OCI-LY3 (cell line): ENCODE results near the gene C16orf89.

Experiments
- H2AFZ ChIP-seq: fragments of 200-600, 300-600 bp; shearing (Covaris generic); 2 replicates; pipeline ENCODE4 v1.6.0; 2014; ENCODE audit warnings: antibody characterized with exemption, low read depth, low read length
- H3K27ac ChIP-seq: fragments of 200-600, 300-600 bp; sonication (generic); 2 replicates; pipeline ENCODE4 v1.5.1; 2014; ENCODE audit warnings: mild to moderate bottlenecking, low read length, moderate library complexity, mixed read lengths
- H3K27me3 ChIP-seq: fragments of 200-600, 300-600 bp; sonication (generic); 2 replicates; pipeline ENCODE4 v1.6.1; 2014; ENCODE audit warnings: low read depth, low read length, mixed read lengths
- H3K36me3 ChIP-seq: fragments of 200-600, 300-600 bp; sonication (generic); replicated peaks from 2 replicates; pipeline ENCODE3; 2014; ENCODE audit warnings: low read depth, low read length, mixed read lengths
- H3K4me1 ChIP-seq: fragments of 300-600, 200-600 bp; sonication (generic); 2 replicates; pipeline ENCODE4 v1.6.1; 2014; ENCODE audit warnings: low read length, mixed read lengths
- H3K4me2 ChIP-seq: fragments of 200-600, 300-600 bp; sonication (generic); 2 replicates; pipeline ENCODE4 v1.6.1; 2014; ENCODE audit warnings: low read length, mixed read lengths
- H3K4me3 ChIP-seq: fragments of 300-600, 200-600 bp; sonication (generic); 2 replicates; pipeline ENCODE4 v1.5.1; 2014; ENCODE audit warnings: antibody characterized with exemption, mild to moderate bottlenecking, low read length, moderate library complexity
- H3K79me2 ChIP-seq: fragments of 300-600, 200-600 bp; shearing (Covaris generic); 2 replicates; pipeline ENCODE4 v1.6.1; 2014; ENCODE audit warnings: mild to moderate bottlenecking, low read length, mixed read lengths
- H3K9ac ChIP-seq: fragments of 300-600, 200-600 bp; shearing (Covaris generic); 2 replicates; pipeline ENCODE4 v1.6.0; 2014; ENCODE audit warnings: mild to moderate bottlenecking, low read length, moderate library complexity
- H3K9me3 ChIP-seq: fragments of 200-600, 300-600 bp; shearing (Covaris generic); 2 replicates; pipeline ENCODE4 v1.6.1; 2014; ENCODE audit warnings: low read length, mixed read lengths; ENCODE audit not compliant: insufficient read depth
- H4K20me1 ChIP-seq: fragments of 200-600, 300-600 bp; sonication (generic); 2 replicates; pipeline ENCODE4 v1.6.1; 2016; ENCODE audit warnings: low read length, mixed read lengths; ENCODE audit not compliant: insufficient read depth
- CTCF ChIP-seq: fragments of 200-600, 300-600 bp; sonication (generic); IDR thresholded peaks from 2 replicates; pipeline ENCODE4 v1.5.1; 2014; ENCODE audit warnings: antibody characterized with exemption, low read length, low read depth
- EZH2phosphoT487 ChIP-seq: fragments of 200-600 bp; shearing (Covaris generic); IDR thresholded peaks from 2 replicates; pipeline ENCODE4 v1.6.1; 2018; ENCODE audit warnings: antibody characterized with exemption, mixed run types, low read depth

The C16orf89 gene

GRCh38 chr16:5018793-5019192 lies 47.0 kb downstream of the C16orf89 start:
- Histone ChIP-seq H3K4me1 (no peaks in the 10 kb centered on the region), H2AFZ (no peak overlapping the region), H3K4me3 (no peak overlapping the region), H3K27me3 (no peaks in the 10 kb centered on the region), H4K20me1 (no peaks in the 10 kb centered on the region), H3K9me3 (no peaks in the 10 kb centered on the region), H3K36me3 (no peaks in the 10 kb centered on the region), H3K79me2 (no peaks in the 10 kb centered on the region), H3K27ac (no peak overlapping the region), H3K4me2 (no peak overlapping the region), H3K9ac (no peak overlapping the region)
- TF ChIP-seq EZH2phosphoT487, result no peak
- TF ChIP-seq CTCF, result no peak

GRCh38 chr16:5017678-5017969 lies 48.1 kb downstream of the C16orf89 start:
- Histone ChIP-seq H3K4me2 (no peak overlapping the region), H3K9me3 (no peaks in the 10 kb centered on the region), H3K36me3 (no peaks in the 10 kb centered on the region), H3K4me3 (no peak overlapping the region), H3K4me1 (no peaks in the 10 kb centered on the region), H2AFZ (no peak overlapping the region), H3K27me3 (no peaks in the 10 kb centered on the region), H3K9ac (no peak overlapping the region), H3K79me2 (no peaks in the 10 kb centered on the region), H4K20me1 (no peaks in the 10 kb centered on the region), H3K27ac (no peak overlapping the region)
- no peak for TF ChIP-seq CTCF
- TF ChIP-seq EZH2phosphoT487, result no peak

- no peaks in the 10 kb centered on the region for H3K79me2 ChIP-seq
- no peaks in the 10 kb centered on the region for H3K4me1 ChIP-seq
- H3K4me3 ChIP-seq, result no peak overlapping the region
- no peaks in the 10 kb centered on the region for H4K20me1 ChIP-seq
- H3K36me3 ChIP-seq, result no peaks in the 10 kb centered on the region
- H3K27ac ChIP-seq, result no peak overlapping the region
- no peak overlapping the region for H3K9ac ChIP-seq
- no peak overlapping the region for H3K4me2 ChIP-seq
- H3K27me3 ChIP-seq, result no peaks in the 10 kb centered on the region
- H3K9me3 ChIP-seq, result no peaks in the 10 kb centered on the region
- TF ChIP-seq EZH2phosphoT487, result no peak
- no peak for TF ChIP-seq CTCF
- H2AFZ ChIP-seq, result no peak overlapping the region
Measured at GRCh38 chr16:5016967-5017677, 48.6 kb downstream of the C16orf89 start.

GRCh38 chr16:5015887-5016286 lies 49.9 kb downstream of the C16orf89 start:
- no peaks in the 10 kb centered on the region for H4K20me1 ChIP-seq
- no peaks in the 10 kb centered on the region for H3K9me3 ChIP-seq
- no peaks in the 10 kb centered on the region for H3K79me2 ChIP-seq
- no peak overlapping the region for H3K27ac ChIP-seq
- H3K9ac ChIP-seq, result no peak overlapping the region
- H3K4me3 ChIP-seq, result no peak overlapping the region
- no peaks in the 10 kb centered on the region for H3K36me3 ChIP-seq
- TF ChIP-seq EZH2phosphoT487, result no peak
- TF ChIP-seq CTCF, result no peak
- no peaks in the 10 kb centered on the region for H3K27me3 ChIP-seq
- H3K4me2 ChIP-seq, result no peak overlapping the region
- no peak overlapping the region for H2AFZ ChIP-seq
- H3K4me1 ChIP-seq, result no peaks in the 10 kb centered on the region
